HTERT RPE-1 (cell line): ENCODE measurements around the gene C4orf50.
"Not testable (repeated sequence)": the region's sequence is repeated elsewhere in the genome, so short reads cannot be mapped to it uniquely, and the experiment has no call there.

Source experiments
- in situ Hi-C: fragments of 300-500 bp; cut with MboI; formaldehyde crosslinking; loops from 4 replicates; pipeline ENCODE4 v1.14.3; 2020; ENCODE audit warnings: low sequenced_read_pairs

Gene C4orf50

GRCh38 chr4:6019316-6020263 lies 1.4 kb upstream of the C4orf50 start:
- in situ Hi-C loops: no loop called here

GRCh38 chr4:6017800-6018199 lies 431 bp downstream of the C4orf50 start:
- in situ Hi-C loops: no loop called here

- in situ Hi-C loops: no loop called here
These were observed 1.2 kb downstream of the C4orf50 start for GRCh38 chr4:6017030-6017429.

GRCh38 chr4:6013564-6013963 lies 4.7 kb downstream of the C4orf50 start:
- in situ Hi-C loops: no loop called here

GRCh38 chr4:6012200-6012599 lies 6.0 kb downstream of the C4orf50 start:
- in situ Hi-C loops: no loop called here

GRCh38 chr4:6011686-6012085 lies 6.5 kb downstream of the C4orf50 start:
- in situ Hi-C loops: no loop called here

GRCh38 chr4:6011271-6011671 lies 7.0 kb downstream of the C4orf50 start:
- in situ Hi-C loops: no loop called here

- in situ Hi-C loops: no loop called here
These were observed 7.4 kb downstream of the C4orf50 start for GRCh38 chr4:6010789-6011188.

- in situ Hi-C loops: no loop called here
These were observed 8.8 kb downstream of the C4orf50 start for GRCh38 chr4:6009452-6009851.

GRCh38 chr4:6008766-6009385 lies 9.4 kb downstream of the C4orf50 start:
- in situ Hi-C loops: no loop called here

- in situ Hi-C loops: no loop called here
These were observed 10.1 kb downstream of the C4orf50 start for GRCh38 chr4:6008092-6008551.

- in situ Hi-C loops: no loop called here
These were observed 13.1 kb downstream of the C4orf50 start for GRCh38 chr4:6005175-6005574.

GRCh38 chr4:6003485-6003884 lies 14.7 kb downstream of the C4orf50 start:
- in situ Hi-C loops: not testable (repeated sequence)

- in situ Hi-C loops: no loop called here
These were observed 15.3 kb downstream of the C4orf50 start for GRCh38 chr4:6002926-6003325.

GRCh38 chr4:6002492-6002833 lies 15.8 kb downstream of the C4orf50 start:
- in situ Hi-C loops: no loop called here

GRCh38 chr4:6001680-6002491 lies 16.3 kb downstream of the C4orf50 start:
- in situ Hi-C loops: no loop called here

- in situ Hi-C loops: no loop called here
These were observed 18.3 kb downstream of the C4orf50 start for GRCh38 chr4:5999830-6000365.

GRCh38 chr4:5999356-5999755 lies 18.9 kb downstream of the C4orf50 start:
- in situ Hi-C loops: no loop called here

GRCh38 chr4:5998333-5998936 lies 19.8 kb downstream of the C4orf50 start:
- in situ Hi-C loops: no loop called here

- in situ Hi-C loops: no loop called here
These were observed 21.6 kb downstream of the C4orf50 start for GRCh38 chr4:5996641-5997040.
